NCI-H2107 treated with DMSO at 0.1 percent for 48 hours (cell line): ENCODE results near the gene CTNNA3.

Source experiments
- DNase-seq: peaks from one replicate; lab custom pipeline; 2025; ENCODE audit not compliant: unreplicated experiment; lab: John Stamatoyannopoulos, UW

The CTNNA3 gene

GRCh38 chr10:65903620-65904019, 1792.4 kb downstream of the CTNNA3 start:
- DNase-seq = no peak

DNA sequence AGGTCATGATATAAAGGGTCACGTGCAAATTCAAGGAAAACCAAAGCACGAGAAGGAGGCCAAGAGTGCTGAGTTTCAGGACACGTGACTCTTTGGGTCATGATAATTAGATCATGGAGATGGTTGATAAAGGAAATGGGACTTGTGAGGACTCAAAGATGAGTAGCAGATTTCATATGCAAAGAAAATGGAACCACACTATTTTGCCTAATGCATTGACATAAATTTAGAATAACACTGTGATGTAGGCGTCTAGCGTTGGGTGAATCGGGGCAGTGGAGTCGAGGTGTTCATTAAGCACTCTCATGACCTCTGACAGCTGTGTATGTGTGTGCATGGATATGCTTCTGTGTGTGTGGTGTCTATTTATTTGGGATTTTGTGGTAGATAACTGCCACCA, 1795.7 kb downstream of the CTNNA3 start:
- DNase-seq = no peak

DNA sequence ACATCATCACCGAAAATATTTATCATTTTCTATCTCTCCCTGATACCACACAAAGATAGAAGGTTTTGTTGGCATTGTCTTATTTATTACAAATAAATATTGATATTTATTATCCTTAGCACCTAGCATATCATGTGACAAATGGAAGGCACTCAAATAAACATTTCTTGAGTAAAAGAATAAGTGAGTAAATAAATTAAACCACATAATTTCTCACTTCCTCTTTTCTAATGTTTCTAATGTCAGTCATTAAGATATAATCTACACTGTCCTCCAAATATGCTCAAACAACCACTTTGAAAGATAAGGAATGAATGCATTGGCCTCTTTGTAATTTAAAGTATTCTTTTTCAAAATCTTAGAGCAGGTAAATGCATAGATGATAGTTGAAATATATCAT, 1797.9 kb downstream of the CTNNA3 start:
- DNase-seq = no peak

- no peak for DNase-seq
These were observed 1801.0 kb downstream of the CTNNA3 start for GRCh38 chr10:65894961-65895360.

GRCh38 chr10:65894379-65894778, 1801.6 kb downstream of the CTNNA3 start:
- DNase-seq = no peak

DNA sequence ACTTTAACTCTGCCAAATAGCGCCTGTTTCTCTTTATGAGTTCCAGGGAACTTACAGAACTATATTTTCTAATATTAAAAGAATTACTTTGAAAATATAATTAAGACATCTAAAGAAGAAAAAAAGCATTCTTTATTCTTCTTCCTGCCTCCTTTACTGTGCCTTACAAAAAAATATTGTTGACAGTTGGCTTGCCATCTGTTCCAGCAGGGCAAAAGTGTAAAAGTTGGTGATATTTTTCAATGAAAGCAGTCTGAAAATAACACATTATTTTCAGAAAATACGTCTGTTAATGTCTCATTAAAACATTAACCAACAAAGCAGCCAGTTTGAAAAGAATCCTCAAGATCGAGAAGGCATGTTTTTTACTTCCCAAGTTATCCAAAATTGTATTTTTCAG, 1802.3 kb downstream of the CTNNA3 start:
- DNase-seq = no peak

DNA sequence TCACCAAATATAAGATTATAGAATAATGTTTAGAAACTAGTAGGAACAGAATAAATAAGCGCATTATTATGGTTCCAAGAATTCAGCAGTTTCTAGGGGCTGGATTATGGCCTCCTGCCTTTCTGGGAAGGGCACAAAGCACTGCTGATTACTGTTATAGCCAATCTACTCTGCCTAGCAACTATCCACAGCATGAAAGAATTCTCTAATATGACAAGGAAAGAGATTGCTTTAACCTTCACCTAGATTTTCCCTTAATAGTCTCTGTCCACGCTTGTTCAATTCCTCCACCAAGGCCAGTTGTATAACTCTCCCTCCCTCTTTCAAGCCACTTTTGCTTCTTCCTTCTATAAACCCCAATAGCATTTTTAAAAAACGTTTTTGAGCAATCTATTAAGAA, 1803.7 kb downstream of the CTNNA3 start:
- DNase-seq = no peak

DNA sequence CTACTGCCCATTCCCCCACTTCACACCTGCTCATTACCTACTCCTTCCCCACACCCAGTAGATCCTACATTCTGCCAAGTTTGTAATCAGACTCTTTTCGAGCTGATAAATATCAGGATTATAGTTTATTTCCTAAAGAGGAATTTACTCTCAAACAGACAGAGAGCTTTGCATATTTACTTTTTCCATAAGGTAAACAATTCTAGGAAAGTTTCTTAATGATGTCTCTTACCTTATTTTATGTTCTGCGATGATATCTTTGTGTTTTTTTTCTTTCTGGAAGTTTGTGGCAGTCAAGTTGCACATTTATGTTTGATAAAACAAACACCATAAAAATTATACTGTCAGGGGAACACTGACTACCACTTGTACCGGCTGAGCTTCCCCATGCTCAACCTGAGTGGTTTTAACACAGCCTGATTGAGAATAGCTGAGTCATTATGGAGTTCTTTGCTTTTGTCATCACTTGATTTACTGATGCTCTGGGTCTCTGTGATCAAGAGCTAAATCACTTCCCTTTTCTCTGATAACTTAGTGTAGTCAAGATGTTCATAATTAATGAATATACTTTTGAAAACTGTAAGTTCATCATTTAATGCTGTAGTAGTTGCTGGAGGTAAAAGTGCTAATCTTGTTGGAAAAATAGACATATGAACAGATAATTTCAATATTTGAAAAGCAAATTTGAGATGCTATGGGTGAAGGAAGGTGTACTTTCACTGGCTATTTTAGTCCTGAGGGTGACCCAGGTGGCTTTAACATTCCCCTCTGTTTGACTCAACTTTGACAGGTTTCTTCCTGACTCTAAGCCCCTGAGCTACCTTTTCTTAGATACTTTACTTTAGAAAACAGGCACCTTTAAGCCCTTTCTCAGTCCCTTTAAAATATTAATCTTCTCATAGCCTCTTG, 1804.7 kb downstream of the CTNNA3 start:
- no peak for DNase-seq

DNA sequence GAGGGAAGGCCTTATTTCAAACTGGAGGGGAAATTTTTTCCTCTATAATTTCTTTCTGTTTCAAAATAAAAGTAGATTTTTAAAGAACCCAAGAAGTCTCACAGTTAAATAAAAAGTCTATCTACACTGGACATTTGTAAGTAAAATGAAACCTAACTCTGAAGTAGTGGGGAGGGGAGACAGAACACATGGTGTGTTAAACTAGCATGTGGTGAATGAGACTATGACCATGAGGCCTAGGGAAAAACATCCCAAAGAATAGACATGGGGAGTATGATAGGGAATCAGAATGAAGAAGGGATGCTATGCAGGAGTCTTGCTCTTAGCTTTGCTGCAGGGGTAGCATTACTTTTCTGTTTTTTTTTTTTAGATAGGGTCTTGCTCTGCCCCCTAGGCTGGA, 1831.5 kb downstream of the CTNNA3 start:
- DNase-seq = no peak

DNA sequence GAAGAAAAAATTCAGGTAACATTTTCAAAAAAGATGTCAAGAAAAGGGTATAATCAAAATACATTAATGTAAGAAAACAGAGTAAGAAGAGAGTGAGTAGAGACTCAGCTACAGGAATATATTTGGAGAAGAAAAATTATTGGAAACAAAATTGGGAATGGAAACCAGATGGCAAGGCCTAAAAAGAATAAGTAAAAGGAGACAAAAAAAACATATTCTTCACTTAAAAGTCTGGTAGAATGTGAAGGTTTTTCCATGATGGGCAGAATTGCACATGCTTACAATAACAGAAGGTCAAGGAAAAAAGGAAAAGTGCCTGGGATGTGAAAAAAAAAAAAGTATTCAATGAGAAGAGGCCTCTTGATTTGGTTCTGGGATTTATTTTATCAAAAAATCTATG, 1832.0 kb downstream of the CTNNA3 start:
- no peak for DNase-seq
